Measurements from ENCODE around the gene ANKRD34C. TPM values are rescaled to one million over a fixed set of nuclear protein-coding genes. Genes with fewer than 3 reads are reported as not detected.

ANKRD34C gene
- total RNA-seq, 1 experiment from 2014 or later, result not detected

- Histone ChIP-seq H3K4me1 (replicated peaks; ENCODE audit: insufficient read depth) (no peaks in the 10 kb centered on the region), H3K9me3 (ENCODE audit: insufficient read depth, low read depth) (no peaks in the 10 kb centered on the region), H3K27ac (no peak overlapping the region), H3K9me2 (ENCODE audit: insufficient read depth) (0 out of 2 replicates have a peak, but pooled peaks cover 5% of the 10 kb centered on the region), H3K4me2 (no peak overlapping the region), H3K4me3 (no peak overlapping the region), H2AFZ (no peak overlapping the region), H3F3A (ENCODE audit: insufficient read depth, low read depth) (no peaks in the 10 kb centered on the region), H3K36me3 (ENCODE audit: low read depth) (no peaks in the 10 kb centered on the region), H4K20me1 (ENCODE audit: insufficient read depth) (no peaks in the 10 kb centered on the region), H3K79me2 (ENCODE audit: low read depth) (no peaks in the 10 kb centered on the region), H3K27me3 (ENCODE audit: insufficient read depth, low read depth) (peaks cover 29% of the 10 kb centered on the region)
- intact Hi-C loops (cut with micrococcal nuclease; ENCODE audit: unreplicated experiment), result no loop called here
- BruUV-seq (replicated peaks), result no TSS peak
- no peak for DNase-seq
- no peak for TF ChIP-seq EZH2 (IDR thresholded peaks at IDR 0.05; ENCODE audit: low read depth)
- ChIA-PET CTCF (no interaction called here), POLR2A (ENCODE audit: unreplicated experiment) (no interaction called here)
These were observed 38.8 kb upstream of the ANKRD34C start for GRCh38 chr15:79243723-79244122.

- no peaks in the 10 kb centered on the region for H3K36me3 ChIP-seq (ENCODE audit: low read depth)
- H3K4me3 ChIP-seq, result no peak overlapping the region
- no peaks in the 10 kb centered on the region for H4K20me1 ChIP-seq (ENCODE audit: insufficient read depth)
- intact Hi-C loops (cut with micrococcal nuclease; ENCODE audit: unreplicated experiment), result no loop called here
- BruUV-seq (replicated peaks), result no TSS peak
- no peaks in the 10 kb centered on the region for H3K79me2 ChIP-seq (ENCODE audit: low read depth)
- no peak overlapping the region for H3K27ac ChIP-seq
- H3K27me3 ChIP-seq (ENCODE audit: insufficient read depth, low read depth), result peaks cover 32% of the 10 kb centered on the region
- ChIA-PET POLR2A (ENCODE audit: unreplicated experiment) (no interaction called here), CTCF (no interaction called here)
- H3K9me2 ChIP-seq (ENCODE audit: insufficient read depth), result 0 out of 2 replicates have a peak, but pooled peaks cover 5% of the 10 kb centered on the region
- H3K9me3 ChIP-seq (ENCODE audit: insufficient read depth, low read depth), result no peaks in the 10 kb centered on the region
- no peaks in the 10 kb centered on the region for H3F3A ChIP-seq (ENCODE audit: insufficient read depth, low read depth)
- H3K4me2 ChIP-seq, result no peak overlapping the region
- H2AFZ ChIP-seq, result no peak overlapping the region
- no peak for DNase-seq
- TF ChIP-seq CTCF (conservative IDR thresholded peaks at IDR 0.05), result no peak
- no peak for TF ChIP-seq EZH2 (IDR thresholded peaks at IDR 0.05; ENCODE audit: low read depth)
- H3K4me1 ChIP-seq (replicated peaks; ENCODE audit: insufficient read depth), result no peaks in the 10 kb centered on the region
These were observed 37.6 kb upstream of the ANKRD34C start for GRCh38 chr15:79244876-79245275.

- Histone ChIP-seq H3K9me3 (ENCODE audit: insufficient read depth, low read depth) (no peaks in the 10 kb centered on the region), H3K79me2 (ENCODE audit: low read depth) (no peaks in the 10 kb centered on the region), H3K27me3 (ENCODE audit: insufficient read depth, low read depth) (peaks cover 47% of the 10 kb centered on the region), H2AFZ (no peak overlapping the region), H3K4me1 (replicated peaks; ENCODE audit: insufficient read depth) (no peaks in the 10 kb centered on the region), H3K4me3 (no peak overlapping the region), H3K36me3 (ENCODE audit: low read depth) (no peaks in the 10 kb centered on the region), H3K9me2 (ENCODE audit: insufficient read depth) (no peaks in the 10 kb centered on the region), H3K4me2 (no peak overlapping the region), H3K27ac (no peak overlapping the region), H4K20me1 (ENCODE audit: insufficient read depth) (no peaks in the 10 kb centered on the region), H3F3A (ENCODE audit: insufficient read depth, low read depth) (no peaks in the 10 kb centered on the region)
- intact Hi-C loops (cut with micrococcal nuclease; ENCODE audit: unreplicated experiment), result no loop called here
- POLR2A ChIA-PET (ENCODE audit: unreplicated experiment), result no interaction called here
- TF ChIP-seq CTCF (conservative IDR thresholded peaks at IDR 0.05), result no peak
- TF ChIP-seq EZH2 (IDR thresholded peaks at IDR 0.05; ENCODE audit: low read depth), result no peak
- no TSS peak for BruUV-seq (replicated peaks)
- CTCF ChIA-PET, result no interaction called here
- DNase-seq, result no peak
These were observed 34.3 kb upstream of the ANKRD34C start for GRCh38 chr15:79248183-79248582.

- H3K27me3 ChIP-seq (ENCODE audit: insufficient read depth, low read depth), result peaks cover 16% of the 10 kb centered on the region
- no peak for TF ChIP-seq CTCF (conservative IDR thresholded peaks at IDR 0.05)
- TF ChIP-seq EZH2 (IDR thresholded peaks at IDR 0.05; ENCODE audit: low read depth), result no peak
- CTCF ChIA-PET, result no interaction called here
- no peak overlapping the region for H3K4me3 ChIP-seq
- no peak overlapping the region for H3K27ac ChIP-seq
- H3K79me2 ChIP-seq (ENCODE audit: low read depth), result no peaks in the 10 kb centered on the region
- H3K36me3 ChIP-seq (ENCODE audit: low read depth), result no peaks in the 10 kb centered on the region
- H3K4me2 ChIP-seq, result no peak overlapping the region
- POLR2A ChIA-PET (ENCODE audit: unreplicated experiment), result no interaction called here
- no peaks in the 10 kb centered on the region for H3F3A ChIP-seq (ENCODE audit: insufficient read depth, low read depth)
- no TSS peak for BruUV-seq (replicated peaks)
- H3K4me1 ChIP-seq (replicated peaks; ENCODE audit: insufficient read depth), result no peaks in the 10 kb centered on the region
- H4K20me1 ChIP-seq (ENCODE audit: insufficient read depth), result no peaks in the 10 kb centered on the region
- no peaks in the 10 kb centered on the region; the same call in 1 of the 2 replicates for H3K9me3 ChIP-seq (ENCODE audit: insufficient read depth, low read depth)
- no peaks in the 10 kb centered on the region for H3K9me2 ChIP-seq (ENCODE audit: insufficient read depth)
- intact Hi-C loops (cut with micrococcal nuclease; ENCODE audit: unreplicated experiment), result no loop called here
- DNase-seq, result no peak
- no peak overlapping the region for H2AFZ ChIP-seq
These were observed 25.1 kb upstream of the ANKRD34C start for GRCh38 chr15:79257454-79257853.

Measured in PC-9 (cell line).